GM12878 (cell line): Measurements from ENCODE around the gene SRMS. TPM values are rescaled to one million over a fixed set of nuclear protein-coding genes. Genes with fewer than 3 reads are reported as not detected.

Experiments used
- ATAC-seq: fragments of 200-7000 bp; cut with Tn5 transposase; 3 replicates; pipeline ENCODE4 v1.9.1; 2020; ENCODE audit warnings: mild to moderate bottlenecking, moderate library complexity
- BruUV-seq: library from RNA; stranded (reverse); fragments of 400-500 nt; replicated peaks from 2 replicates; lab custom pipeline; 2021; lab: Mats Ljungman, UMichigan
- CTCF ChIA-PET: fragments of 300-600 bp; sonication (Branson Sonifier 250); formaldehyde crosslinking; extraction: SDS; loops from one replicate; lab custom pipeline; 2021; ENCODE audit warnings: inconsistent platforms; lab: Yijun Ruan, JAX
- POLR2A ChIA-PET: fragments of 350-600 bp; formaldehyde crosslinking; extraction: SDS; loops from one replicate; lab custom pipeline; 2021; ENCODE audit warnings: inconsistent platforms; lab: Charles Lee
- RAD21 ChIA-PET: fragments of 300-600 bp; sonication (Branson Sonifier 250); formaldehyde crosslinking; loops from one replicate; lab custom pipeline; 2023; ENCODE audit warnings: antibody characterized with exemption; ENCODE audit not compliant: unreplicated experiment; lab: Charles Lee
- SMC1A ChIA-PET: fragments of 300-600 bp; sonication (Branson Sonifier 250); formaldehyde crosslinking; loops from one replicate; lab custom pipeline; 2023; ENCODE audit not compliant: unreplicated experiment, uncharacterized antibody; lab: Charles Lee
- DNase-seq: peaks from one replicate; pipeline ENCODE4 v3.0.0-alpha.2; 2011; ENCODE audit warnings: low read depth, low spot score
- FAIRE-seq: peaks from 3 replicates; lab custom pipeline; 2011; peaks lifted over from hg19 to GRCh38; lab: Jason Lieb, UNC
- H2AFZ ChIP-seq: 2 replicates; pipeline ENCODE4 v1.6.0; 2011; ENCODE audit warnings: low read depth, low read length, control low read depth; ENCODE audit not compliant: control insufficient read depth
- H3K27ac ChIP-seq: 2 replicates; pipeline ENCODE4 v1.5.1; 2011; ENCODE audit warnings: control low read depth; ENCODE audit not compliant: control insufficient read depth, insufficient read depth
- H3K27me3 ChIP-seq, 2 experiments: replicated peaks in 1 of 2; 2 replicates each; pipeline versions ENCODE4 v1.6.0 to v1.6.1; 2011; ENCODE audit warnings: low read length in 1 of 2; ENCODE audit not compliant: control insufficient read depth in 2 of 2, insufficient read depth in 2 of 2
- H3K36me3 ChIP-seq, 2 experiments: 2 replicates each; pipeline ENCODE4 v1.5.1; 2011; ENCODE audit warnings: low read length in 1 of 2; ENCODE audit not compliant: control insufficient read depth in 2 of 2, insufficient read depth in 2 of 2
- H3K4me1 ChIP-seq: 2 replicates; pipeline ENCODE4 v1.6.1; 2011; ENCODE audit warnings: mild to moderate bottlenecking, low read length, moderate library complexity, mixed read lengths; ENCODE audit not compliant: control insufficient read depth, insufficient read depth
- H3K4me2 ChIP-seq: 2 replicates; pipeline ENCODE4 v1.6.0; 2011; ENCODE audit warnings: control low read depth; ENCODE audit not compliant: control insufficient read depth, insufficient read depth
- H3K4me3 ChIP-seq: fragments of 200-600 bp; sonication (generic); 2 replicates; pipeline ENCODE4 v1.5.1; 2016
- H3K79me2 ChIP-seq: 2 replicates; pipeline ENCODE4 v1.6.0; 2011; ENCODE audit warnings: low read length; ENCODE audit not compliant: control insufficient read depth, insufficient read depth
- H3K9ac ChIP-seq: 2 replicates; pipeline ENCODE4 v1.8.0; 2011; ENCODE audit warnings: low read length, control low read depth, mixed read lengths; ENCODE audit not compliant: control insufficient read depth, insufficient read depth
- H3K9me3 ChIP-seq: replicated peaks from 3 replicates; pipeline ENCODE4 v1.5.1; 2011; ENCODE audit warnings: mild to moderate bottlenecking, low read length; ENCODE audit not compliant: control insufficient read depth, insufficient read depth
- H4K20me1 ChIP-seq: 2 replicates; pipeline ENCODE4 v1.6.0; 2011; ENCODE audit not compliant: control insufficient read depth, insufficient read depth
- ASH2L ChIP-seq: fragments of 300-600, 200-600 bp; sonication (generic); IDR thresholded peaks from 2 replicates; pipeline ENCODE4 v1.6.1; 2017; ENCODE audit warnings: low read depth, mild to moderate bottlenecking, borderline replicate concordance
- CBX3 ChIP-seq: fragments of 200-600 bp; sonication (generic); IDR thresholded peaks from 2 replicates; pipeline ENCODE4 v1.6.1; 2016; ENCODE audit warnings: low read depth, borderline replicate concordance
- E2F8 ChIP-seq: fragments of 450-650 bp; IDR thresholded peaks from 2 replicates; pipeline ENCODE4 v1.6.1; 2018; ENCODE audit warnings: mild to moderate bottlenecking, low read depth, moderate library complexity; ENCODE audit not compliant: partially characterized antibody
- ELK1 ChIP-seq: IDR thresholded peaks from 2 replicates; pipeline ENCODE4 v1.6.1; 2012; ENCODE audit warnings: low read depth, low read length, improper control_type of control experiment
- JUNB ChIP-seq: IDR thresholded peaks from 2 replicates; pipeline ENCODE4 v1.6.1; 2016; ENCODE audit warnings: antibody characterized with exemption, mild to moderate bottlenecking
- NKRF ChIP-seq: fragments of 450-650 bp; conservative IDR thresholded peaks from 2 replicates; pipeline ENCODE4 v1.6.1; 2017; ENCODE audit warnings: mild to moderate bottlenecking, moderate library complexity
- PML ChIP-seq: IDR thresholded peaks from 2 replicates; pipeline ENCODE4 v1.6.1; 2012; ENCODE audit warnings: low read length, inconsistent platforms
- SMAD5 ChIP-seq: IDR thresholded peaks from 2 replicates; pipeline ENCODE4 v1.6.1; 2016; ENCODE audit warnings: antibody characterized with exemption, low read depth
- SREBF1 ChIP-seq: IDR thresholded peaks from 2 replicates; pipeline ENCODE4 v1.6.1; 2012; ENCODE audit warnings: mild to moderate bottlenecking, low read length
- STAT3 ChIP-seq: IDR thresholded peaks from 2 replicates; pipeline ENCODE4 v1.6.1; 2011; ENCODE audit warnings: low read depth, low read length, improper control_type of control experiment
- TBL1XR1 ChIP-seq: IDR thresholded peaks from 2 replicates; pipeline ENCODE4 v1.6.1; 2012; ENCODE audit warnings: low read depth, low read length, improper control_type of control experiment
- YY1 ChIP-seq: IDR thresholded peaks from 2 replicates; pipeline ENCODE4 v1.6.1; 2011; ENCODE audit warnings: low read depth, mild to moderate bottlenecking, low read length
- ZNF207 ChIP-seq: fragments of 450-650 bp; IDR thresholded peaks from 2 replicates; pipeline ENCODE4 v1.6.1; 2014; ENCODE audit warnings: antibody characterized with exemption, mild to moderate bottlenecking, borderline replicate concordance
- WGBS: methylation state at CpG from one replicate; pipeline ENCODE4 v1.1.6; 2016; ENCODE audit warnings: low lambda C conversion rate; ENCODE audit not compliant: insufficient replicate concordance, insufficient coverage; ENCODE audit errors: missing lambda C conversion rate; 5-methylcytosine and 5-hydroxymethylcytosine counted together
- in situ Hi-C: fragments of 300-500 bp; cut with MboI; formaldehyde crosslinking; loops from 9 replicates; pipeline ENCODE4 v1.14.3; 2018; ENCODE audit warnings: mixed read lengths
- intact Hi-C: fragments of 100-400 bp; cut with micrococcal nuclease; formaldehyde crosslinking; loops from one replicate; pipeline ENCODE4 v1.14.2; 2022; ENCODE audit not compliant: unreplicated experiment
- polyA plus RNA-seq, 11 experiments: library from polyadenylated mRNA; depleted of rRNA in 4 of 11; unstranded in 6 of 11; stranded (reverse) in 5 of 11; fragments of >200 nt; fragmentation: Nextera tagmentation in 4 of 11; fragmentation: Illumina TruSeq in 1 of 11; extraction: Ambion mirVana in 4 of 11; extraction: Trizol in 1 of 11; gene quantifications; 1 replicate in 1 of 11; 2 replicates in 10 of 11; pipeline versions ENCODE4 v1.2.1 to v1.2.3, GENCODE V29; 2011 to 2016; ENCODE audit warnings: inconsistent platforms in 2 of 11, missing spikeins in 2 of 11, low read depth in 1 of 11
- total RNA-seq, 4 experiments: library from RNA; depleted of rRNA in 3 of 4; stranded (reverse); fragments of >200 nt in 3 of 4; fragmentation: Illumina TruSeq in 1 of 4; extraction: Trizol in 1 of 4; gene quantifications; 2 replicates each; pipeline versions ENCODE4 v1.2.1 to v1.2.3, GENCODE V29; 2013 to 2021

SRMS gene
- total and polyA plus RNA-seq, 10 of the 15 experiments (the other 5 are each of a cell fraction or from before 2014, with no cell fraction given), result not detected

GRCh38 chr20:63491078-63491477 is 56.5 kb downstream of the SRMS start:
- Histone ChIP-seq H3K36me3 (no peaks in the 10 kb centered on the region), H2AFZ (no peak overlapping the region), H3K9me3 (no peaks in the 10 kb centered on the region), H3K79me2 (no peaks in the 10 kb centered on the region), H3K4me3 (no peak overlapping the region), H3K4me1 (no peaks in the 10 kb centered on the region), H3K4me2 (no peak overlapping the region), H3K27me3 (peaks cover 0 to 1% of the 10 kb centered on the region in 2 experiments; a peak in 1 of 4 replicates), H4K20me1 (no peaks in the 10 kb centered on the region), H3K9ac (no peak overlapping the region), H3K27ac (no peak overlapping the region)
- intact Hi-C loops, result no loop called here
- ATAC-seq (no peak), FAIRE-seq (no peak), DNase-seq (no peak)
- ChIA-PET RAD21 (no interaction called here), POLR2A (no interaction called here), CTCF (no interaction called here), SMC1A (no interaction called here)
- in situ Hi-C loops, result no loop called here
- TF ChIP-seq SREBF1 (no peak), ASH2L (no peak), ELK1 (no peak), ZNF207 (no peak), CBX3 (no peak), NKRF (no peak), YY1 (no peak), PML (no peak), SMAD5 (no peak), STAT3 (no peak), E2F8 (no peak), TBL1XR1 (no peak), JUNB (no peak)
- BruUV-seq, result no TSS peak
- 20% methylated on average over 4 of the region's 4 CpGs for WGBS
